HK-2 (cell line): ENCODE measurements around the gene PDE4B.
"Not testable (repeated sequence)": the region's sequence is repeated elsewhere in the genome, so short reads cannot be mapped to it uniquely, and the experiment has no call there.

Experiments
- DNase-seq: peaks from one replicate; pipeline ENCODE4 v3.0.0-alpha.2; 2018; ENCODE audit not compliant: unreplicated experiment

PDE4B gene

GRCh38 chr1:65953170-65953569 lies 160.5 kb downstream of the PDE4B start:
- no peak for DNase-seq

- no peak for DNase-seq
These were observed 162.4 kb downstream of the PDE4B start for GRCh38 chr1:65955071-65955470.

- no peak for DNase-seq
These were observed 162.8 kb downstream of the PDE4B start for GRCh38 chr1:65955503-65955902.

- no peak for DNase-seq
These were observed 166.1 kb downstream of the PDE4B start for GRCh38 chr1:65958561-65959350.

- DNase-seq: no peak
These were observed 167.3 kb downstream of the PDE4B start for GRCh38 chr1:65959896-65960567.

- DNase-seq: no peak
These were observed 170.6 kb downstream of the PDE4B start for GRCh38 chr1:65963156-65963888.

- DNase-seq: no peak
These were observed 171.4 kb downstream of the PDE4B start for GRCh38 chr1:65964123-65964522.

- no peak for DNase-seq
These were observed 172.7 kb downstream of the PDE4B start for GRCh38 chr1:65965112-65965996.

GRCh38 chr1:65967492-65967891 lies 174.8 kb downstream of the PDE4B start:
- DNase-seq: not testable (repeated sequence)

- no peak for DNase-seq
These were observed 178.9 kb downstream of the PDE4B start for GRCh38 chr1:65971547-65971946.

GRCh38 chr1:65975708-65976107 lies 183.0 kb downstream of the PDE4B start:
- DNase-seq: no peak

- DNase-seq: no peak
These were observed 186.7 kb downstream of the PDE4B start for GRCh38 chr1:65979136-65980044.

- no peak for DNase-seq
These were observed 187.5 kb downstream of the PDE4B start for GRCh38 chr1:65980237-65980636.

- no peak for DNase-seq
These were observed 190.8 kb downstream of the PDE4B start for GRCh38 chr1:65983500-65983899.

- no peak for DNase-seq
These were observed 192.8 kb downstream of the PDE4B start for GRCh38 chr1:65985393-65986066.

GRCh38 chr1:65986146-65986545 lies 193.5 kb downstream of the PDE4B start:
- DNase-seq: no peak

- no peak for DNase-seq
These were observed 197.5 kb downstream of the PDE4B start for GRCh38 chr1:65990161-65990560.

GRCh38 chr1:65991694-65992093 lies 199.0 kb downstream of the PDE4B start:
- no peak for DNase-seq

GRCh38 chr1:65992165-65992821 lies 199.6 kb downstream of the PDE4B start:
- DNase-seq: no peak
